Progenitor cell of endocrine pancreas (in vitro differentiated cells): Measurements from ENCODE around the gene LTBR. TPM values are rescaled to one million over a fixed set of nuclear protein-coding genes. Genes with fewer than 3 reads are reported as not detected.
A peak's percentile ranks its signal among the peaks of the same experiment; 100 is the strongest.

ENCODE experiments used
- DNase-seq: peaks from one replicate; pipeline ENCODE4 v3.0.0; 2021; ENCODE audit warnings: low spot score; ENCODE audit not compliant: unreplicated experiment
- H3K27ac Mint-ChIP-seq: 2 replicates; pipeline ENCODE4 v1.8.0; 2021; ENCODE audit warnings: mild to moderate bottlenecking, moderate library complexity, mixed read lengths
- H3K27me3 Mint-ChIP-seq: 2 replicates; pipeline ENCODE4 v1.8.0; 2021; ENCODE audit warnings: mixed read lengths
- H3K36me3 Mint-ChIP-seq: 2 replicates; pipeline ENCODE4 v1.8.0; 2022; ENCODE audit warnings: mixed read lengths; ENCODE audit not compliant: insufficient read depth
- H3K4me1 Mint-ChIP-seq: 2 replicates; pipeline ENCODE4 v1.8.0; 2021; ENCODE audit warnings: low read depth, mixed read lengths
- H3K4me3 Mint-ChIP-seq: 2 replicates; pipeline ENCODE4 v1.8.0; 2021; ENCODE audit warnings: low read depth, mild to moderate bottlenecking, moderate library complexity, mixed read lengths
- H3K9me3 Mint-ChIP-seq: 2 replicates; pipeline ENCODE4 v1.8.0; 2021; ENCODE audit warnings: low read depth, mixed read lengths
- CTCF ChIP-seq: fragments of 200-600 bp; sonication (generic); IDR thresholded peaks from one replicate; pipeline ENCODE4 v1.5.0; 2021; ENCODE audit warnings: antibody characterized with exemption, mild to moderate bottlenecking; ENCODE audit not compliant: unreplicated experiment
- total RNA-seq: library from RNA; stranded (reverse); gene quantifications from 2 replicates; pipeline ENCODE4 v1.2.1, GENCODE V29; 2021

Gene LTBR
- total RNA-seq, 1 donor from 2014 or later, result 17.8 TPM

- H3K27ac Mint-ChIP-seq, result no peak overlapping the region
- no peak for DNase-seq
- peaks cover 36% of the 10 kb centered on the region for H3K27me3 Mint-ChIP-seq
- TF ChIP-seq CTCF, result no peak
- no peaks in the 10 kb centered on the region for H3K36me3 Mint-ChIP-seq
- H3K9me3 Mint-ChIP-seq, result no peaks in the 10 kb centered on the region
- no peak overlapping the region for H3K4me3 Mint-ChIP-seq
- H3K4me1 Mint-ChIP-seq, result peaks cover 27% of the 10 kb centered on the region
These were observed 3.5 kb upstream of the LTBR start for GRCh38 chr12:6380141-6381121.

- peaks cover 2% of the 10 kb centered on the region for H3K36me3 Mint-ChIP-seq
- peaks cover 10% of the 10 kb centered on the region for H3K4me1 Mint-ChIP-seq
- H3K4me3 Mint-ChIP-seq, result no peak overlapping the region
- H3K27ac Mint-ChIP-seq, result no peak overlapping the region
- TF ChIP-seq CTCF, result no peak
- no peaks in the 10 kb centered on the region for H3K9me3 Mint-ChIP-seq
- DNase-seq, result no peak
- H3K27me3 Mint-ChIP-seq, result peaks cover 33% of the 10 kb centered on the region
These were observed 1.6 kb upstream of the LTBR start for GRCh38 chr12:6382371-6382770.

GRCh38 chr12:6382982-6383381 is 980 bp upstream of the LTBR start:
- H3K27me3 Mint-ChIP-seq, result peaks cover 35% of the 10 kb centered on the region
- H3K4me1 Mint-ChIP-seq, result peaks cover 6% of the 10 kb centered on the region
- no peak for DNase-seq
- no peak for TF ChIP-seq CTCF
- H3K4me3 Mint-ChIP-seq, result no peak overlapping the region
- H3K36me3 Mint-ChIP-seq, result peaks cover 2% of the 10 kb centered on the region
- no peaks in the 10 kb centered on the region for H3K9me3 Mint-ChIP-seq
- no peak overlapping the region for H3K27ac Mint-ChIP-seq

- peak overlapping the region; percentile 6 for H3K27ac Mint-ChIP-seq
- no peak for TF ChIP-seq CTCF
- peaks cover 34% of the 10 kb centered on the region for H3K27me3 Mint-ChIP-seq
- peaks cover 6% of the 10 kb centered on the region for H3K4me1 Mint-ChIP-seq
- no peak overlapping the region for H3K4me3 Mint-ChIP-seq
- no peaks in the 10 kb centered on the region for H3K9me3 Mint-ChIP-seq
- H3K36me3 Mint-ChIP-seq, result peaks cover 2% of the 10 kb centered on the region
- DNase-seq, result no peak
These were observed 806 bp downstream of the LTBR start for GRCh38 chr12:6384499-6385436.

- H3K4me1 Mint-ChIP-seq, result peaks cover 6% of the 10 kb centered on the region
- no peaks in the 10 kb centered on the region for H3K9me3 Mint-ChIP-seq
- peak overlapping the region; percentile 49 for H3K27ac Mint-ChIP-seq
- peaks cover 27% of the 10 kb centered on the region for H3K27me3 Mint-ChIP-seq
- peaks cover 2% of the 10 kb centered on the region for H3K36me3 Mint-ChIP-seq
- no peak for DNase-seq
- H3K4me3 Mint-ChIP-seq, result no peak overlapping the region
- no peak for TF ChIP-seq CTCF
These were observed 2.1 kb downstream of the LTBR start for GRCh38 chr12:6386038-6386437.
